ENCODE data around the gene GJB5.

- no peak for TF ChIP-seq CTCF (optimal IDR thresholded peaks at IDR 0.05 in 1 of 3, IDR thresholded peaks at IDR 0.05 in 1 of 3, conservative IDR thresholded peaks at IDR 0.05 in 1 of 3; ENCODE audit: extremely low read depth in 1 of 3, insufficient read depth in 2 of 3, low read length in 3 of 3)
- TF ChIP-seq EZH2 (IDR thresholded peaks at IDR 0.05; ENCODE audit: low read length) = no peak
These were observed 8.4 kb downstream of the GJB5 start for GRCh38 chr1:34763142-34763781.

All from keratinocyte (primary cell).